GM20431 (cell line): Measurements from ENCODE around the gene TMEM208.

ENCODE experiments used
- in situ Hi-C: fragments of 300-500 bp; cut with MseI, MboI; formaldehyde crosslinking; loops from one replicate; pipeline ENCODE4 v1.15.0; 2020; ENCODE audit warnings: low sequenced_read_pairs; ENCODE audit not compliant: unreplicated experiment

Gene TMEM208

DNA sequence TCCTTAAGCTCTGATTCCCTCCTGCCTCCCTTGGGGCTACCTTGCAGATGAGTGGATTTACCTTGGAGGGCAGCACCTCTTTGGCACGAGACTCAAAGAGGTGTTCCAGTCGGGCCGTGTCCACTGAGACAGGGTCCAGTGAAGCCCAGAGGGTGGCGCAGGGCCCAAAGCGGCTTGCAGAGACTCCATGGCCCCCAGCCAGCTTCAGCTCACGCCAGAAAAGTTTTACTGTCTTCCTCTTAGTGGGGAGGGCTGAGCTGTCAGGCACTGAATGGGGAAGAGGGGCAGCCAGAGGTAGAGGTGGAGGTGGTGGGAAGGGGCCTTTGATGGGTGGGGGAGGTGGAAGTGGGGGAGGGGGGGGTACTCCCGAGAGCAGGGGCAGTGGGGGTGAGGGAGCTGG lies 6.7 kb downstream of the TMEM208 start:
- in situ Hi-C loops = no loop called here

DNA sequence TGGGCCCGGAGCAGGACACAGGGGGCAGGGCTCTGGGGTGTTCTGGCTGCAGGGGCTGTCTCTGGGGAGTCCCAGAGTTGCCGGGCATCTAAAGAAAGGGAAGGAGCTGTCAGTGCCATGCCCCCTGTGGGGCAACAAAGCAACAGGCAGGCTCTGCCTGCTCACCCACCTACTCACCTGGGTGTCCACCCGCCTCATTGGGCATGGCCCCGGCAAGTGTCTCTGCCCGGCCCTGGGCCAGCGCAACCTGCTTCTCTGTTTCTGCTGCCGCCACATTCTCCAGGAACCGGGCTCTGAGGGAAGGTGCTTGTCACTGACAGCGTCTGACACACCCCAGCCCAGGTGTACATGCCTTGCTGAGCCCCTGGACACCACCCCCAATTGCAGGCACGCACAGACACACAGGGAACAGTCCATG lies 7.3 kb downstream of the TMEM208 start:
- in situ Hi-C loops = no loop called here

DNA sequence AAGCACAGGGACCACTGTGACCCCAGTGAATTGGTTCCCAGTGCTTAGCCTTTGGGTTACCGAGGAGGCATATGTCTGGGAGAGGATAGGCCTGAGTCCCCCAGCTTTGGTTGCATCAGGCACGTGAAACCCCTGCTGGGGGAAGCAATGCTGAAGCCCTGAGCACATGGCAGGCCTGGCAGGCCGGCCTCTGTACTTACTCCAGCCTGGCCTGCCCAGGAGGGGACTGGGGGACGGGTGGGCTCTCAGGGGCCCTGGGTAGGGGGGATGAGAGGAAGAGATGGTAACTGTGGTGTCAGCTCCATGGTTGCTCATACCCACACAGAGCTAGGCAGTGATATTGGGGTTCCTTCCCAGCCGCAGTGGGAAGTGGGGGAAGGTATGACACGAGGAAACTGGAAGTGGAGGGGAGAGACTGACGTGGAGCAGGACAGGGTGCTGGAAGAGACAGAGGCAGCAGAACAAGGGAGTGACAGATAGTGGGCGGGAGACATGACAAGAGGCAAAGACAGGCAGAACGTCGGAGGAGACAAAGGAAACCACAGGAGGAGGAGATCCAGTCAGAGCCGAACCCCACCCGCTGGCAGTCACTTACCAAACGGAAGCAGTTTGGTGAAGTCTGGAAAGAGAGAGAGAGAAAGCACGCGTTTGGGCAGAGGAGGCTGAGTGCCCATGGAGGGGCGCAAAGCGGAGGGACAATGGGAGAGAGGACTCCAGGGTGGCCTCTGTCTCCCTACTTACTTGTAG lies 9.1 kb downstream of the TMEM208 start:
- in situ Hi-C loops = no loop called here

DNA sequence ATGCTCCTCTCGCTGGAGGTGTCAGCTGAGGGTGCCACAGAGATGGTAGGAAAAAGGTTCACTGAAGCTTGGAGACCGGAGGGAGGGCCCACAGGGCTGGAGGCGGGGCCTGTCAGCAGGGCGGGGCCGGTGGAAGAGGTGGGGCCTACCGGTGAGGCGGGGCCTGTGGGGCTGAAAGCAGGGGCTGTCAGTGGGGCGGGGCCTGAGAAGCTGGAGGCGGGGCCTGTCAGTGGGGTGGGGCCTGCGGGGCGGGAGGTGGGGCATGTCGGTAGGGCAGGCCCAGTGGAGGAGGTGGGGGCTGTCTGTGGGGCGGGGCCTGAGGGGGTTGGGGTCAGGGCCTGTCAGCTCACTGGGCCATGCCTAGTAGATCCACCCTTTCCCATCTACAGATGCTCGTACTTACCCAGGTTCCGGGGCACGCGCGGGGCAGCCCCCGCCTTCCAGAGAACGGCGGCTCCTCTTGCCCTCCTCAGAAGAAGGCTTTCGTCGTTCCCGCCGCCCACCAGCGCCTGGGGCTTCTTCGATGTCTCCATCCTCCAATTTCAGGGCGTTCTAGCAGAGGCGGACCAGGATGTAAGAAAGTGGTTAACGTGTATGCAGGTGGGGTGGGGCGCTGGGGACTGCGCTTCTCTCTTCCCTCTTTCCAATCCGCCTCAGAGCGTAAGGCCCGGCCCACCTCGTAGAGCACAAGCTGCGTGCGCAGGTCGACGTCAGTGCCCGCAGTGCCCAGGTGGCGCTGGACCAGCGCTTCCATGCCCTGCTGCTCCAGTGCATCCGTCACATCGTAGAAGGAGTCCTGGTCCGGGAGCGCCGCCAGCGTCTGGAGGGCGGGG lies 9.8 kb downstream of the TMEM208 start:
- in situ Hi-C loops = no loop called here

DNA sequence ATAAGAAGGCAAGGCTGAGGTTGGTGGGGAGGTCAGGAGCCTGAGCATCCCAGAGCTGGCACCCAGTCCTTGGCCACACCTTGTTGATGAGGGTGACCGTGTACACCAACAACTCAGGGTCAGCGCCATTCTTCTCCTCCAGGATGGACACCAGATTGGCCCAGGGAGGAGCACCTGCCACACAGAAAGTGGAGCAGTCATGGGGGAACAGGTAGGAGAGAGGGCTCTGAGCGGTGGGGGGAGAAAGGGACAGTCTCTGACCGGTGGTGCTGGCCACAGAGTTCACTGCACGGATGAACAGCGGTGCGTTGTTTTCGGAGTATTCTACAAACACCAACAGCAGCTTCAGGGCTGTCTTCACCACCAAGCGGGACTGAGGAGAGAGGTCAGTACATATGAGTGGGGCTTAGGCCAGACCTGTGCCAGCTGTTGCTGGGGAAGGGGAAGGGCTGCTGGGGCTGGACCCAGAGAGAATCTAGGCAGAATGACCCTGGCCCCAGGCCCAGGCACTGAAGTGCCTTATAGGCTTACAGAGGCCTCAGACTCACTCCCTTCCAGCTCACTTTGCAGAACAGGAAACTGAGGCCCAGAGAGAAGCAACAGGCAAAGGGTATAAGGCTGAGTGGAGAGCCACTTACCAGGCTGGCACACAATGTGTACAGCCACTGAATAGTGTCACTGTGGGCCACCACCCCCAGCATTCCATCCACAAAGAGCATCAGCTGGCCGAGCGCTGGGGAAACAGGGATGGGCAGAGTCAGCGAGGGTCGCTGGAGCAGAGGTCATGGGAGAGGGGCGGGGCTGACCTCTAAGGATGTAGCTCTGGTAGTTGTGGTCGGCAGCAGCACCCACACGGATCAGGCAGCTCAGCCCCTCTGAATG lies 10.7 kb downstream of the TMEM208 start:
- in situ Hi-C loops = no loop called here

DNA sequence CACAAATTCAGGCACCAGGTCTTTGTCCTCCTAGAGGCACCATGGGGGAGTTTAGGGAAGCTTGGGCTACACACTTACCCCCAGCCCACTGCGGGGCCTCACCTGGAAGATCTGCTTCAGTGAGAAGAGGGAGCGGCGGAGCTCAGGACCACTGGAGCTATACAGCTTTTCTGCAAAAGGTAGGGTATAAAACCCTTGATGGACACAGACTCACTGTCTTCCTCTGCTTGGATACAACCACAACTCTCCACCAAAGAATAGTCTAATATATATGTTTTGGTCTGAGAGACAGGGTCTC lies 11.3 kb downstream of the TMEM208 start:
- in situ Hi-C loops = no loop called here

DNA sequence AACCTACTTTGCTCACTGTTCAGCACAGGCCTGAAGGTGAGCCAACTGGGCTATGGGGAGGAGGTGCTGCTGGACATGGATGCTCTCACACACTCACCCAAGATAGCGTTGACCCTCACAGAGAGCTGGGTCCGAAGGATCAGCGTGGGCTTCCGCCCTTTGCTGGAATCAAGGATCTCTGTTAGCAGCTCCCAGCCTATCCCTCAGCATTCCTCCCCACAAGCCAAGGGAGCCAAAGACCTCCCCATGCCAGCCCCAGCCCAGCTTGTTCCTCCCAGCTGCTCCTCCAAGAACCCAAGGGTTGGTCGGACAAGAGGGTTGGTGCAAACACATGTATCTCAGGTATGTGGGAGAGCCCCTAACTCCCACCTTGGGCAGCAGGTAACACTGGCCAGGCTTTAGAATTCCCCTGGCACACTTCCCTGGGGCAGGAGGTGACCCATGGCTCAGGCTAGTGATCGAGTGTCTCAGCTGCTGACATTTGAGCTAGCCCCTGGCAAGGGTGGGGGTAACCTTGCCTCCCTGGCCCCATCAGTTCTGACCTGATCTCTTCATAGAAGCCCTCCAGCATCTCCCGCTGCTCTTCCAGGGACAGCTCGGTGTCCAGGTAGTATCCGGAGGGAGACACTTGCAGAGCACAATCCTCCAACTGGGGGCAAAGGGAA lies 12.0 kb downstream of the TMEM208 start:
- in situ Hi-C loops = no loop called here

DNA sequence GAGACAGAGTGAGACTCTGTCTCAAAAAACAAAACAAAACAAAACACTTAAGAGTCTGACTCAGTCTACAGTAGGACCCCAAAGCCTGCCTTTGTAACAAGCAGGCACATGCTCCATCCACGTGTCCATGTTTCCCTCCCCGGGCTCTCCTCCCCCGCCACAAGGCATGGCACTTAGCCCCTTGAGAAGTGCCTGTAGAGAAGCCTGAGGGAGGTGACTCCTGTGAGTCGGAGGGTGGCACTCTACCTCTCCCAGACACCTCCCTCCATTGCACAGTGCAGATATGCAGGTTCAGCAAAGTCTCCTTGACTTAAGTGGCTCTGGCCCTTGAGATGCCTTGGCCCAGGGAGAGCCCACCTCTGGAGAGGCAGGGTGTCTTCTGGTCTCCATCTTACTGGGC lies 13.6 kb downstream of the TMEM208 start:
- in situ Hi-C loops = no loop called here

DNA sequence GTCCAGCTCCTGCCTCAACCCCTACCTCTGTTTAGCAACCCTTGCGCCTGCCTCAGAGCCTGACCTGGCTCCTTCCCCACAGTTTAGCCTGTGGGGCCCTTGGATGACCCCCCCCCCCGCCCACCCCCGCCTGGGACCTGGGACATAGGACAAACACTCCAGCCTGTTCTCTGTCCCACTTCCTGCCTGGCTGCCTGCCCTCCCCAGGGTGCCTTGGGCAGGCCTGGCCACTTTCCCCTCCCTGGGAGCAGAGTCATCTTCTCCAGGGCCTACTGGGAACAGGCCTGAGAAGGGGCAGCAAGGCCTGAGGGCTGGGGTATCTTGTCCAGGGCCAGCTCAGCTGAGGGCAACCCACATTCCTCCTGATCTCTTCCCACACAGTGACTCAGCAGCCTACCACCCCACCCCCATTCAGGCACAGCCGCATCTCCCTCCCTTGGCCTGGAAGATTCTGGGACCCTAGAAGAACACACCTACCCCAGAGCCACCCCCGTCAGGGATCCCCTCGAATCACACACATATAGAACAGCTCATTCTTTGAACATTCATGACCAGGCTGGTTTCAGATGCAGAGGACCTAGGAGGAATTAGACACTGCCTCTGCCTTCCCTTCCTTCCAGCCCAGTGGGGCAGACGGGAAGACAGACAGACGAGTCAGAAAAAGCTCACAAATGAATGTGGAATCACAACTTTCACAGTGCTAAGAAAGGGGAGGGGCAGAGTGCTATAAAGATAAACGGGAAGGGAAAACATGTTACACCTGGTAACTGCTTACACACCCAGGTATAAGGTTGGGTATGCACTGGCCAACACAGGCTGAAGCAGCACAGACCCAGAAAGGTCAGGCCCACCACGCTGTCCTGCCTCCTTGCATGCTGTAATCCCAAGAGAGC lies 14.3 kb downstream of the TMEM208 start:
- in situ Hi-C loops = no loop called here

DNA sequence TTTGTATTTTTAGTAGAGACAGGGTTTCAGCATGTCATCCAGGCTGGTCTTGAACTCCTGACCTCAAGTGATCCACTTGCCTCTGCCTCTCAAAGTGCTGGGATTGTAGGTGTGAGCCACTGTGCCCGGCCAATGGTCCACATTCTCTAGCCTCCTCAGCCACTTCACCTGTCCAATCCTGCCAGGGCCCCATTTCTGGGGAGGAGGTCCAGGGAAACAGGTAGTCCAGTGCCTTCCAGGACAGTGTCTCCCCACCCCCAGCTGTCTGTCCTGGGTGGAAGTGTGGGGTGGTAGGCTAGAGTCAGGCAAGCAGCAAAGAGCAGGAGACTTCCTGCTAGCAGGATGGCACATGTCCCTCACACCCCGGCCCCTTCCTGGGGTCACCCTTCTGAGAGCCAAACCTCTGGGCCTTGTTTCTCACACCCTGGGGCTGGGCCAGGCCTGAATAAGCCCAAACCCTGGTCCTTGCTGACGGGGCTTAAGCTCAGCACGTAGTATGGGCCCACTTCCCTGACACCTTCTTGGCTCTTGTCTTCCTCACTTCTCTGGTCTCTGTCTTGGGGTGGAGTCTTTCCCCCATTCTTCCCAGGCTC lies 15.3 kb downstream of the TMEM208 start:
- in situ Hi-C loops = no loop called here

DNA sequence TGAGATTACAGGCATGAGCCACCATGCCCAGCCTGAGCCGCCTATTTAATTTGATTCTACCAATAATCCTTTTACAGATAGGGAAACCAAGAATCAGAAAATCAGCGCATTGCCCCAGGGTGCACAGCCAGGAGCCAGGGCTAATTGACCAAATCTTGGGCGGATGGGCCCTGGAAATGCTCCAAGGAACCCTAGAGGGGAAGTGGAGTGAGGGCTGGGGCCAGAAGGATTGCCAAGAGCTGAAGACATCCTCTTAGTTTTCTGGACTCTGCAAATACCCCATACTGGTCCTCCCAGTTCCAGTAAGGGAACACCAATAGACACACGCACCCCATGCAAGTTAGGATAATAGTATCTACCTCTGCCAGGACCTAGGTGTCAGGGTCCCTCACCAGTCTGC lies 16.6 kb downstream of the TMEM208 start:
- in situ Hi-C loops = no loop called here

DNA sequence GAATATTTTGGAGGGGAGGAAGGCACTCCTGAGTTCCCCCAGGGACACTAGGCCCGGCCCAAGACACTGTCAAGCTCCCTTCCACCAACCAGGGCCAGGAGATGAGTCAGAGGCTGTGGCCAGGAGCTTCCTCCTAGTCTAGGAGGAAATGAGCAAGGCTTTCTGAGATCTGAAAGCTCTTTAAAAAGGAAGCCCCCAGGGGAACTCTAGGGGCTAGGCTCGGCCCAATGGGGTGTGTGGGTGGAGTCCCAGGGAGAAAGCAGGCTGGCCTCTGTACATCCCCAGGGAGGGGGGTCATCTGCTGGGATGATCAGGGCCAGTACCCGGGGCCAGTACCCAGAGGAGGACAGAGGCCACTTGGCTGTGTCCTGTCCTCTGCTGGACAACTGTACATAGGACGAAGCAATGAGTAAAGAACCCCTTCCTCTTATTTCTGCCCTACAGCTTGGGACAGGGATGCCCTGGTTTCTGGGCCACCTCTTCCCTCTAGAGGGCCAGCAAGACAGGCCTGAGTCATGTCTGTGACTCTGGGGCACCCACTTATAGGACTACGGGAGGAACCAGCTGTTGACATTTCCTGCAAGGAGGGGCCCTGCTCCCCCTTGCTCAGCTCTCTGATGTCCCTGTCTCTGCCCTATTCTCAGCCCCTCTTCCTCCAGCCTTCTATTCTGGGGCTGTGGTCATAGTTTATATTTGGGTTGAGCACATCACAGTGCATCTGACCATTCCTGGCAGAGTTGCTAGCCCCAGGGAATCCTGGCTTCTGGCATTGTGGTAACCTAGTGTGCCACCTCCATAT lies 17.7 kb downstream of the TMEM208 start:
- in situ Hi-C loops = no loop called here

DNA sequence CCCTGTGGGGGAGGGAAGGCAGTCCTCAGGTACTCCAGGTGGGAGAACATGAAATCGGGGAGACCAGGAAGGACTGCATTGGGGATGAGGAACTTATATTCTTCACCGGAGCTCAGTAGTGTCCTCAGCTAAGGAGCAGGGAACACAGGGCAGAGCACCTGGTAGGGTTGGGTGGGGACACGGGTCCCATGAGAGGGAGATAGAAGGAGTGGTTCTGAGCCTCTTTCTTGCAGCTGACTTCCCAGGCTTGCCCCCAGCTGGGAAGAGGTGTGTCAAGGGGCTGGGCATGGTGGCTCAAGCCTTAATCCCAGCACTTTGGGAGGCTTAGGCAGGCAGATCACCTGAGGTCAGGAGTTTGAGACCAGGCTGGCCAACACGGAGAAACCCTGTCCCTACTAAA lies 18.3 kb downstream of the TMEM208 start:
- in situ Hi-C loops = no loop called here

DNA sequence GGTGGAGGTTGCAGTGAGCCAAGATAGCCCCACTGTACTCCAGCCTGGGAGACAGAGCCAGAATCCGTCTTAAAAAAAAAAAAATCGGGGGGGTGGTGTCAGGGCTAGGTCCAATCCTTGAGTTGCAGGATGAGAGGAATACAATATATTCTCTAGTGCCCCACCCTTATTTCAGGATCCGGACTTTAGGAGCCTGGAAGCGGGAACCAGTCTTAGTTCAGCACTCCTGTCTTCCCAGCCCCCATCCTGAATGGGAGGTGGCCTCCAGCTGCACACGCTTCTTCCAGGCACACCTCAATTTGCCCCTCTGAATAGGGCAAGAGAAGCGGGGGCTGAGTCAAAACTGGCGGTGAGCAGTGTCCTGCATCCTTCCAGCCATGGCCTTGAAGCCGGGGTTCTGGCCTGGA lies 18.7 kb downstream of the TMEM208 start:
- in situ Hi-C loops = no loop called here

DNA sequence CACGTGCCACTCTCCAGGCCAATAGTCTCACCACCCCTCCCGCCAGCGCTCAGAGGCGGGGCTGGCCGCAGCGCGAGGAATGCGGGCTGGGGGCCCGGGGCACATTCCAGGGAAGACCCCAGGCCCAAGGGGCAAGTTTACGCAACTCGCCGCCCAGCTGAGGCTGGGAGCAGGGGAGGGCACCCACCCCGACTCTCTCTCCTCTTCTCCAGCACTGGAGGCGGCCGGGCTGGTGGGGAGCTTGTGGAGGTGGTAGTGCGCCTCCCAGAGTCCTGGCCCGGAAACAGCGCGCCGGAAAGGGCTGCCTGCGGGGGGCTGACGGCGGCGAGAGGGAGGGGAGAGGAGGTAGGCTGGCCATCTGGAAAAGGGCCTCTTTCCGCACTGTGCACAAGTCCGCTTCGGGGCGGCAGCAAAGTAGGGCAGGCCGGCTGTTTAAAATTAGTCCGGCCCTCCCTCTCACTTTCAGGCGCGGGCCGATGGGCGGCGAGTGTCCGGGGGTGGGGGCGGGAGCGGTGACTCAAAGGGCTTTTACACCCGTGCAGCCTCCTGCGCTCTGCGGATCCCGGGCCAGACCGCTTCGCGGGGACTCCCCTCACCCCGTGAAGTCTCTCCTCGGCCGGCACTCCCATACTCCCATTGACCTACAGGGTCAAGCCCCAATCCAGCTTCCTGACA lies 19.3 kb downstream of the TMEM208 start:
- in situ Hi-C loops = no loop called here

DNA sequence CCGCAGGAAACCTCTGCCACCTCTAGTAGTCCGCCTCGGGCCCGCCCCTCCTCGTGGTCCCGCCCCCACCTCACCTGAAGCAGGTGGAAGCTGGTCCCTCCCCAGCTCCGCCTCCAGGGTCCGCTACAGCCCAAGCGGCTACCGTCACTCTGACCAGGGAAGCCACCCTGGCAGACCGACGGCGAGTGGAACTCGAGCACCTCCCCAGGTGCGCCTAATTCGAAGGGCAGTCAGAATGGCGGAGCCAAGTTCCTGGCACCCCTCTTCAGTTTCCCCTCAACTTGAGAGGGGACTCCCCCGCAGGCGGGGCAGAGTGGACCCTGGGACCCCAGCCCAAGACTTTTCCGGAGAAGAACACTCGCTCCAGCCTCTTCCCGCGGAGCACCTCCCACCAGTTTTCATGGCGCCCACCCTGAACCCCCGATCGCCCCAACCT lies 19.8 kb downstream of the TMEM208 start:
- in situ Hi-C loops = no loop called here

DNA sequence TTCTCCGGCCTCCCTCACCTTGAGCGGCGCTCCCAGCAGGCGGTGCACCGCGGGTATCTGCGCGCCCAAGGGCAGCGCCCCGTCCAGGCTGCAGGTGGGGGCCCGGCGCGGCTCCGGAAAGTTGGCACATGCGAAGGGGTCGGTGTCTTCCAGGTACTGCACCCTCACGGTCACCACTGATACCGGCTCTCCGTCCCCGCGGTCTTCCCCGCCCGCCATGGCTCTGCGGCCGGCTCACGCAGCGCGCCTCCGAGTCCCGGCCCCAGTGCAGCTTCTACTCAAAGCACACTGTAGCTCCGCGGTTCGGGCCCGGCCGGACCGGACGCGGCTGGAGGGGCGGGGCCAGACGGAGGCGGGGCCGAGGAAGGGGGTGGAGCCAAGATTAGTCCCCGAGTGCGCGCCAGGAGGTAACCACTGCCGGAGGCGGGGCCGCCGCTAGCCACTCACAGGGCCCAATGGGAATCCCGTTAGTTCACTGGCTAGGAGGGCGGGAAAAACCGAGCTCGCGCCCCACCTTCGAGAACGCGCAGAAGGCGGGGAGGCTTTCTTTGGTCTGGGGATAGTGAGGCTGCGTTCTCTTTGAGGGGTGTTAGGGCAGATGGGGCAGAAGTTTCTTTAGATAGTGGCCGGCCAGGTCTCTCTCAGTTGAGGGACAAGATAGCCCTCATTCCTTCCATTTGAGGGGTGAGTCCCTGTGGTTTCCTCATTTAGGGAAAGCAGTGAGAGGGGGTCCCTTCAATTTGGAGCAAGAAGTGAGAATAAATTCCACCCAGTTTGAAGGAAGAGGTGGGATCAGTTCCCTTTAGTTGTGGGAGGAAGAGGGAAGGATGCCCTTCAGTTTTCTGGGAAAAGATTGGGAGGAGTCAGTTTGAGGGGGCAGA lies 20.5 kb downstream of the TMEM208 start, which contains the start of gene FHOD1:
Gene FHOD1, minus strand, starts transcription at position 290 of the 881 bp plus-strand sequence. Its CDS starts 71 bp downstream, at position 219.
- in situ Hi-C loops = no loop called here
